ENCODE measurements around the gene COL5A1. TPM values are rescaled to one million over a fixed set of nuclear protein-coding genes. Genes with fewer than 3 reads are reported as not detected.
"Not testable (repeated sequence)": the region's sequence is repeated elsewhere in the genome, so short reads cannot be mapped to it uniquely, and the experiment has no call there.

The COL5A1 gene
- total RNA-seq, 4 donors from 2014 or later: 8.4 to 14.7 (median 11.3) TPM

GRCh38 chr9:134681061-134681661 lies 39.6 kb downstream of the COL5A1 start:
- H3K4me3 ChIP-seq (ENCODE audit: low read depth, poor library complexity, severe bottlenecking): no peak overlapping the region
- intact Hi-C loops (cut with DNase I; ENCODE audit: low total_unique reads): no loop called here
- DNase-seq (ENCODE audit: low spot score in 2 of 2): no peak
- TF ChIP-seq POLR2A (IDR thresholded peaks at IDR 0.05) (no peak), CTCF (IDR thresholded peaks at IDR 0.05) (no peak)
- WGBS, 2 donors: 56 to 64% methylated on average over 22 of the region's 22 CpGs

GRCh38 chr9:134682026-134682425 lies 40.4 kb downstream of the COL5A1 start:
- TF ChIP-seq CTCF (IDR thresholded peaks at IDR 0.05): no peak
- TF ChIP-seq POLR2A (IDR thresholded peaks at IDR 0.05): no peak
- H3K4me3 ChIP-seq (ENCODE audit: low read depth, poor library complexity, severe bottlenecking): no peak overlapping the region
- no peak for DNase-seq (ENCODE audit: low spot score in 2 of 2)
- intact Hi-C loops (cut with DNase I; ENCODE audit: low total_unique reads): no loop called here
- 81% methylated on average over 9 to 14 of the region's 15 CpGs for WGBS, 2 donors

GRCh38 chr9:134682651-134683364 lies 41.2 kb downstream of the COL5A1 start:
- H3K4me3 ChIP-seq (ENCODE audit: low read depth, poor library complexity, severe bottlenecking): no peak overlapping the region
- intact Hi-C loops (cut with DNase I; ENCODE audit: low total_unique reads): no loop called here
- WGBS, 2 donors: 91 to 92% methylated on average over 24 to 25 of the region's 25 CpGs
- TF ChIP-seq CTCF (IDR thresholded peaks at IDR 0.05) (no peak), POLR2A (IDR thresholded peaks at IDR 0.05) (no peak)
- no peak for DNase-seq (ENCODE audit: low spot score in 2 of 2)

GRCh38 chr9:134683714-134684374 lies 42.2 kb downstream of the COL5A1 start:
- H3K4me3 ChIP-seq (ENCODE audit: low read depth, poor library complexity, severe bottlenecking): no peak overlapping the region
- intact Hi-C loops (cut with DNase I; ENCODE audit: low total_unique reads): no loop called here
- no peak for TF ChIP-seq POLR2A (IDR thresholded peaks at IDR 0.05)
- no peak for TF ChIP-seq CTCF (IDR thresholded peaks at IDR 0.05)
- 78% methylated on average over 19 to 22 of the region's 22 CpGs for WGBS, 2 donors
- no peak for DNase-seq (ENCODE audit: low spot score in 2 of 2)

- 92% methylated on average over 3 of the region's 3 CpGs for WGBS, 2 donors
- DNase-seq (ENCODE audit: low spot score in 2 of 2): no peak
- no peak overlapping the region for H3K4me3 ChIP-seq (ENCODE audit: low read depth, poor library complexity, severe bottlenecking)
- intact Hi-C loops (cut with DNase I; ENCODE audit: low total_unique reads): no loop called here
- TF ChIP-seq POLR2A (IDR thresholded peaks at IDR 0.05) (no peak), CTCF (IDR thresholded peaks at IDR 0.05) (no peak)
Measured at GRCh38 chr9:134684375-134684723, 42.7 kb downstream of the COL5A1 start.

- H3K4me3 ChIP-seq (ENCODE audit: low read depth, poor library complexity, severe bottlenecking); intact Hi-C loops (cut with DNase I; ENCODE audit: low total_unique reads); DNase-seq (ENCODE audit: low spot score in 2 of 2): not testable (repeated sequence)
Measured at GRCh38 chr9:134684941-134685340, 43.3 kb downstream of the COL5A1 start.
